GM12873 (cell line): ENCODE data around the gene DUOX1.

Experiments used
- TF ChIP-seq, protein P1 (sequence below): IDR thresholded peaks from 2 replicates; pipeline ENCODE4 v1.5.1; 2012; ENCODE audit warnings: low read depth, mild to moderate bottlenecking, moderate library complexity, low read length, control low read depth; ENCODE audit not compliant: insufficient read depth; ENCODE audit errors: missing control alignments

Gene DUOX1

GRCh38 chr15:45128971-45129639, 689 bp upstream of the DUOX1 start:
- TF ChIP-seq, protein P1, sequence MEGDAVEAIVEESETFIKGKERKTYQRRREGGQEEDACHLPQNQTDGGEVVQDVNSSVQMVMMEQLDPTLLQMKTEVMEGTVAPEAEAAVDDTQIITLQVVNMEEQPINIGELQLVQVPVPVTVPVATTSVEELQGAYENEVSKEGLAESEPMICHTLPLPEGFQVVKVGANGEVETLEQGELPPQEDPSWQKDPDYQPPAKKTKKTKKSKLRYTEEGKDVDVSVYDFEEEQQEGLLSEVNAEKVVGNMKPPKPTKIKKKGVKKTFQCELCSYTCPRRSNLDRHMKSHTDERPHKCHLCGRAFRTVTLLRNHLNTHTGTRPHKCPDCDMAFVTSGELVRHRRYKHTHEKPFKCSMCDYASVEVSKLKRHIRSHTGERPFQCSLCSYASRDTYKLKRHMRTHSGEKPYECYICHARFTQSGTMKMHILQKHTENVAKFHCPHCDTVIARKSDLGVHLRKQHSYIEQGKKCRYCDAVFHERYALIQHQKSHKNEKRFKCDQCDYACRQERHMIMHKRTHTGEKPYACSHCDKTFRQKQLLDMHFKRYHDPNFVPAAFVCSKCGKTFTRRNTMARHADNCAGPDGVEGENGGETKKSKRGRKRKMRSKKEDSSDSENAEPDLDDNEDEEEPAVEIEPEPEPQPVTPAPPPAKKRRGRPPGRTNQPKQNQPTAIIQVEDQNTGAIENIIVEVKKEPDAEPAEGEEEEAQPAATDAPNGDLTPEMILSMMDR: no peak

- TF ChIP-seq, protein P1: no peak
Observed at GRCh38 chr15:45130291-45131000, 652 bp downstream of the DUOX1 start.

DNA sequence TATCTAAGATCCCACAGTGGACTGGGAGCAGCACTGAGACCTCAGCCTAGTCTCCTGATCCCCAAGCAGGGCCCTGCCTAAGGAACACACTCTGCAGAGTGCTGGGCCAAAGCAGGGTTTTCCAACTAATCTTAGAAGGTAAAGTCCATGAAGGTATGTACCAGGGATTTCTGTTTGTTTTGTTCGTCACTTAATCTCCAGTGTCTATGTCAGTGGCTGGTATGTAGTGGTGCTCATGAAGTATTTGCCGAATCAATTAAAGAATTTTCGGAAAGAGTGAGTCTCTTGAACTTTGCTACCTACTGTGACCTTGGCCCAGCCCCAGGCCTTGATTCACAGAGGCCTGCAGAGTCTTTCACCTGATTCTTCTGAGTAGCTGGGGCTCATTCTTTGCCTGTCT, 1.7 kb downstream of the DUOX1 start:
- TF ChIP-seq, protein P1: no peak

GRCh38 chr15:45132844-45133560, 3.2 kb downstream of the DUOX1 start:
- TF ChIP-seq, protein P1: no peak

DNA sequence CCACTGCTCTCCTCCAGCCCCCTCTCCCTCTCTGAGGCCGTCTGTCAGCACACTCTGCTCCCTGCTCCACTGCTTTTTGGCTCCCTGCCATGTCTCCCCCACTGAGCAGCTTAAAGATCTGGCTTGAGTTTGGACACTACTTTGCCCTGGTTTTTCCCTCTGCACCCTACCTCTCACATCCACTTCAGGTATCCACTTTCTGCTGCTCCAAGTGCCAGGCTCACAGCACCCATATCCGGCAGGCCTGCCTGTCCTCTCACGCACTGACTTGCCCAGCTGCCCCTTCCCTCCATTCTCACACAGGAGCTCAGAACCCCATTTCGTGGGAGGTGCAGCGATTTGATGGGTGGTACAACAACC, 3.7 kb downstream of the DUOX1 start:
- TF ChIP-seq, protein P1: no peak

DNA sequence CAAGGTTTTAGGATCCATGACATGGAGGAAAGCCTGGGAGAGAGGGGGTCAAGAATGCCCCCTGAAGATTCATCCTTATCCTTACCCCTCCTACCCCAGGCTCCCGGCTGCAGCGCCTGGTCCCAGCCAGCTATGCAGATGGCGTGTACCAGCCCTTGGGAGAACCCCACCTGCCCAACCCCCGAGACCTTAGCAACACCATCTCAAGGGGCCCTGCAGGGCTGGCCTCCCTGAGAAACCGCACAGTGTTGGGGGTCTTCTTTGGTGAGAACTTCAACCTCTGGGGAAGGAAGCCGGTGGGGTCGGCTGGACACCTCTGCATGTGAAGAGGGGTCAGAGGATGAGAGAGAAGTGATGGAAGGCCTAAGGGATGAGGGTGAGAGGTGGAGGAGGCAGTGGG, 4.3 kb downstream of the DUOX1 start:
- TF ChIP-seq, protein P1: no peak

DNA sequence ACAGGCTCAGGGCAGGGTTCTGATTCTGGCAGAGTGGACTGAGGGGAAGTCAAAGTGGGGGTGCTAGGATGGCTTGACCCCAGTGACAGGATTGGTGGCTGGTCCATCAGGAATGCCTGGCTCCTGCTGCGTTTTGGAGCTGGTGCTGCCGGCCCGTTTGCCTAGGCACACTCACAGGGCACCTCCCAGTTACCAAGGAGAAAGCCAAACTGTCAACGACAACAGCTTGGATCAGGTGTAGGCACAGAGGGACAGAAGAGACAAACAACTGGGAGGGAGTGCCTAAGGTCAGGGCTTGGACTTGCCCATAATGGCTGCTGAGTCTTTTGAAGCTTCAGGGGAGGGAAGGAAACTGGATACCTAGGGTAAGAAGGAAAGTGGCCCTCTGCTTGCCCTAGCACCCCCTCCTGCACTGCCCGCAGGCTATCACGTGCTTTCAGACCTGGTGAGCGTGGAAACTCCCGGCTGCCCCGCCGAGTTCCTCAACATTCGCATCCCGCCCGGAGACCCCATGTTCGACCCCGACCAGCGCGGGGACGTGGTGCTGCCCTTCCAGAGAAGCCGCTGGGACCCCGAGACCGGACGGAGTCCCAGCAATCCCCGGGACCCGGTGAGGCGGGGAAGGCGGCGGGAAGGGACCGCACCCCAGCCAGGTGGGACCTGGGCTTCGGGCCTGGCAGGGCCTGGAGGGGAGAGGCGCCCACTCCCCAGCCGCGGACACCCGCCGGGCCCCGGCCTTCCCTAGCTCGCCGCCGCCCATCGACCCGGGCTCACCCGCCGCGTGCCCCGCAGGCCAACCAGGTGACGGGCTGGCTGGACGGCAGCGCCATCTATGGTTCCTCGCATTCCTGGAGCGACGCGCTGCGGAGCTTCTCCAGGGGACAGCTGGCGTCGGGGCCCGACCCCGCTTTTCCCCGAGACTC, 5.1 kb downstream of the DUOX1 start:
- TF ChIP-seq, protein P1: no peak
